Kidney (tissue), 14 donors: Measurements from ENCODE around the gene C22orf15. TPM values are rescaled to one million over a fixed set of nuclear protein-coding genes. Genes with fewer than 3 reads are reported as not detected.

Experiments used
- DNase-seq, 5 donors: peaks; one replicate each; pipeline ENCODE4 v3.0.0-alpha.2; 2013 to 2020
- FAIRE-seq: peaks from 2 replicates; lab custom pipeline; 2012; peaks lifted over from hg19 to GRCh38; lab: Jason Lieb, UNC
- H3K27ac ChIP-seq, 2 donors: one replicate each; pipeline ENCODE4 v1.7.0; 2013; ENCODE audit warnings: low read depth in 2 of 2, low read length in 2 of 2, inconsistent platforms in 1 of 2
- H3K27me3 ChIP-seq: one replicate; pipeline ENCODE4 v1.7.1; 2013; ENCODE audit warnings: low read length, inconsistent platforms; ENCODE audit not compliant: control insufficient read depth, insufficient read depth
- H3K36me3 ChIP-seq, 3 donors: one replicate each; pipeline versions ENCODE4 v1.7.0 to v1.7.1; 2013; ENCODE audit warnings: low read length in 3 of 3, control low read depth in 1 of 3, inconsistent platforms in 1 of 3; ENCODE audit not compliant: insufficient read depth in 3 of 3, control insufficient read depth in 2 of 3
- H3K4me1 ChIP-seq, 3 donors: one replicate each; pipeline versions ENCODE4 v1.7.0 to v1.7.1; 2013; ENCODE audit warnings: low read length in 3 of 3, inconsistent platforms in 1 of 3, low read depth in 1 of 3; ENCODE audit not compliant: control insufficient read depth in 2 of 3, insufficient read depth in 2 of 3
- H3K4me3 ChIP-seq, 3 donors: one replicate each; pipeline versions ENCODE4 v1.7.0 to v1.8.1; 2013; ENCODE audit warnings: low read length in 3 of 3, control low read depth in 1 of 3, inconsistent platforms in 1 of 3
- H3K9ac ChIP-seq, 3 donors: one replicate each; pipeline versions ENCODE4 v1.7.0 to v1.7.1; 2013; ENCODE audit warnings: low read length in 3 of 3, control low read depth in 1 of 3, inconsistent platforms in 1 of 3
- H3K9me3 ChIP-seq, 3 donors: one replicate each; pipeline versions ENCODE4 v1.7.0 to v1.7.1; 2013; ENCODE audit warnings: low read length in 3 of 3, control low read depth in 1 of 3, inconsistent platforms in 1 of 3; ENCODE audit not compliant: control insufficient read depth in 2 of 3, insufficient read depth in 1 of 3
- intact Hi-C: fragments of 100-400 bp; cut with DNase I; formaldehyde crosslinking; loops from one replicate; pipeline ENCODE4 v1.11.1; 2022
- polyA plus RNA-seq: library from polyadenylated mRNA; stranded (reverse); fragments of 350-450 nt; fragmentation: Illumina TruSeq; extraction: RNeasy Lipid Tissue Mini Kit (QIAGEN cat#74804); gene quantifications from one replicate; pipeline ENCODE4 v1.2.3, GENCODE V29; 2014; ENCODE audit warnings: low read depth, low replicate concordance; ENCODE audit not compliant: insufficient read depth
- total RNA-seq: library from RNA; stranded (reverse); fragmentation: NEBNext Ultra II Directional; extraction: Animal tissue kit (Norgen Biotek cat#: 25700); gene quantifications from one replicate; pipeline ENCODE4 v1.2.1, GENCODE V29; 2021
- TF ChIP-seq, protein P1 (sequence below): IDR thresholded peaks from 3 replicates; pipeline ENCODE4 v1.5.1; 2012; ENCODE audit warnings: mild to moderate bottlenecking, moderate library complexity, borderline replicate concordance; ENCODE audit not compliant: insufficient read depth; ENCODE audit errors: extremely low read depth
- donor health status: control.
- donor health status: control.
- donor health status: control.
- donor health status: control.
- donor health status: control.
- donor health status: DM: yes; HTN: yes; CAD: no.
- donor health status: Normal renal cell carcinoma (clear cell type).

C22orf15 gene
- total and polyA plus RNA-seq, 2 donors from 2014 or later: not detected

DNA sequence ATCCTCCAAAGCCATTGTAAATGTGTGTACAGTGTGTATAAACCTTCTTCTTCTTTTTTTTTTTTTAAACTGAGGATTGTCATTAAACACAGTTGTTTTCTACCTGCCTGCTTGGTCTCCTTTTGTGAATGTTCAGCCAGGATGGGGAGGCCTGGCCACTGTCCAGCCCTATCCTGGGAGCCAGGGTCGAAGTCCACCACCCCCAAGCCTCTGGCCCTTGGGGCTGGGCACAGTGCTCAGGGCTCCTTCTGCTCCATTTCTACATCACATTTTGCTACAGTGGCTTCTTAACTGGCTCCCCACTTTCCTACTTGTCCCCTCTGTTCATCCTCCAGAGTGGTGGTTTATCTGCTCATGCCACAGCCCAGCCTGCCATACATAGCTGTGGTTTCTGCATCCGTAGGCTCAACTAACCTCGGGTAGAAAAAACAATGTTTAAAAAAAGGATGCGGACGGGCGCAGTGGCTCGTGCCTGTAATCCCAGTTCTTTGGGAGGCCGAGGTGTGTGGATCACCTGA lies 21.5 kb downstream of the C22orf15 start:
- peaks cover 0 to 28% (median 20%) of the 10 kb centered on the region in 3 donors for H3K4me1 ChIP-seq
- H3K9ac ChIP-seq: no peak overlapping the region
- peak in 1 of 5 donors; percentile 44 for DNase-seq
- TF ChIP-seq, protein P1, sequence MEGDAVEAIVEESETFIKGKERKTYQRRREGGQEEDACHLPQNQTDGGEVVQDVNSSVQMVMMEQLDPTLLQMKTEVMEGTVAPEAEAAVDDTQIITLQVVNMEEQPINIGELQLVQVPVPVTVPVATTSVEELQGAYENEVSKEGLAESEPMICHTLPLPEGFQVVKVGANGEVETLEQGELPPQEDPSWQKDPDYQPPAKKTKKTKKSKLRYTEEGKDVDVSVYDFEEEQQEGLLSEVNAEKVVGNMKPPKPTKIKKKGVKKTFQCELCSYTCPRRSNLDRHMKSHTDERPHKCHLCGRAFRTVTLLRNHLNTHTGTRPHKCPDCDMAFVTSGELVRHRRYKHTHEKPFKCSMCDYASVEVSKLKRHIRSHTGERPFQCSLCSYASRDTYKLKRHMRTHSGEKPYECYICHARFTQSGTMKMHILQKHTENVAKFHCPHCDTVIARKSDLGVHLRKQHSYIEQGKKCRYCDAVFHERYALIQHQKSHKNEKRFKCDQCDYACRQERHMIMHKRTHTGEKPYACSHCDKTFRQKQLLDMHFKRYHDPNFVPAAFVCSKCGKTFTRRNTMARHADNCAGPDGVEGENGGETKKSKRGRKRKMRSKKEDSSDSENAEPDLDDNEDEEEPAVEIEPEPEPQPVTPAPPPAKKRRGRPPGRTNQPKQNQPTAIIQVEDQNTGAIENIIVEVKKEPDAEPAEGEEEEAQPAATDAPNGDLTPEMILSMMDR: no peak
- H3K9me3 ChIP-seq: no peaks in the 10 kb centered on the region
- H3K27ac ChIP-seq: no peak overlapping the region
- H3K4me3 ChIP-seq: no peak overlapping the region
- FAIRE-seq: no peak
- intact Hi-C loops: no loop called here
- no peaks in the 10 kb centered on the region for H3K36me3 ChIP-seq
- no peaks in the 10 kb centered on the region for H3K27me3 ChIP-seq

DNA sequence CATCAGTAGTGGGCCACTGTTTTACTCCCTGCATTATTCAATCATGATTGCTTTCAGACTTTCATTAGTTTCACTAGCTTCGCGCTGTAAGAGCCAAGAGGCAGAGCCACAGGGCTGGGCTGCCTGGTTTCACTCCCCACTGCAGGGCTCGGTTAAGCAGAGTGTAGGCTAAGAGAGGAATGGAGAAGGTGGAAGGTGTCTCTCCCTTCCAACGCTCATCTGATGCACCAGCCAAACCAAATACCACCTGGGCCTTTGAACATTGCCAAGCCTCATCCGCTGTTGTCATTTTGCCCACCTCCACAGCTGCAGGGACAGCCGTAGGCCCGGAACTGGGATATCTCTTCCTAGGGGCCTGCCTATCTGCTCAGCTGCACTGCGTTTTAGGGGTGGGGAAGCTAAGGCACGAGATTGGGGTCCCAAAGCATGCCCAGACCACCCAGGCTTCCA lies 23.5 kb downstream of the C22orf15 start:
- Histone ChIP-seq H3K27ac (peak overlapping the region; percentile 99 to 100), H3K4me3 (peak overlapping the region; percentile 46 to 97 (median 65)), H3K27me3 (no peaks in the 10 kb centered on the region), H3K36me3 (no peaks in the 10 kb centered on the region), H3K9me3 (no peaks in the 10 kb centered on the region), H3K9ac (peak overlapping the region; percentile 6 to 87 (median 64)), H3K4me1 (peaks cover 0 to 31% (median 24%) of the 10 kb centered on the region in 3 donors)
- FAIRE-seq (no peak), DNase-seq (peak in 1 of 5 donors; percentile 31)
- intact Hi-C loops: no loop called here
- TF ChIP-seq, protein P1: no peak

DNA sequence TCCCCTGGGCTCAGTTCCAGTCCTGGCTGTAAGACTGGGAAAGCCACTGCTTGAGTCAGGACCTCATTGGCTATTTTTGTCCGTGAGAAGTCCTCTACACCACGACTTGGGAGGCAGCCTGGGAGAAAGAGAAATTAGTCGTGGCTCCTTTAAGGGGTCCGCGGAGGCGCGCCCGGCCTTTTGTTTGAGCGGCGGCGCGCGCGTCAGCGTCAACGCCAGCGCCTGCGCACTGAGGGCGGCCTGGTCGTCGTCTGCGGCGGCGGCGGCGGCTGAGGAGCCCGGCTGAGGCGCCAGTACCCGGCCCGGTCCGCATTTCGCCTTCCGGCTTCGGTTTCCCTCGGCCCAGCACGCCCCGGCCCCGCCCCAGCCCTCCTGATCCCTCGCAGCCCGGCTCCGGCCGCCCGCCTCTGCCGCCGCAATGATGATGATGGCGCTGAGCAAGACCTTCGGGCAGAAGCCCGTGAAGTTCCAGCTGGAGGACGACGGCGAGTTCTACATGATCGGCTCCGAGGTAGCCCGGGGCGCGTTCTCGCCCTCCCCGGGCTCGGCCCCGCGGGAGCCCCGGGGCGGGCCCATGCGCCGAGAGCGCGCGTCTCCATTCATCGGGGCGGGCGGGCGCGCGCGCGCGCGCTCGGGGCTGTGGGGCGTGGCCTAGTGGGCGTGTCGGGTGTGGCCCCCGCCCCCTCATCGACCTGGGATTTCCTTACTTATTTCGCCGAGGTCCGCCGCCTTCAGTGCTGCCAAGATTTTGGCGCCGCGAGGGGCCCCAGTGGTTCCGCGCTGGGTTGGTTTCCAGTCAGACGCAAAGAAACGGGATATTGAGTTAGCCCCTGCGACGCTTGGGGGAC lies 24.2 kb downstream of the C22orf15 start, which contains the start of gene SMARCB1:
SMARCB1 (plus strand) TSS at position 215 of the 848 bp plus-strand sequence; CDS start at position 419, 204 bp downstream.
- intact Hi-C loops: no loop called here
- H3K36me3 ChIP-seq: peaks cover 0 to 3% (median 0%) of the 10 kb centered on the region in 3 donors
- H3K4me1 ChIP-seq: peaks cover 0 to 33% (median 24%) of the 10 kb centered on the region in 3 donors
- peak within 1 kb of the TSS; percentile 75 to 97 (median 79) for H3K4me3 ChIP-seq
- no peaks in the 10 kb centered on the region for H3K27me3 ChIP-seq
- peak within 1 kb of the TSS; percentile 99 to 100 for H3K27ac ChIP-seq
- H3K9me3 ChIP-seq: no peaks in the 10 kb centered on the region
- FAIRE-seq (no peak), DNase-seq (peak; percentile 90 to 97 (median 96))
- TF ChIP-seq, protein P1: no peak
- peak within 1 kb of the TSS; percentile 61 to 88 (median 70) for H3K9ac ChIP-seq
